GM21825 (cell line): ENCODE results near the gene NPAT.
"Not testable (repeated sequence)": the region's sequence is repeated elsewhere in the genome, so short reads cannot be mapped to it uniquely, and the experiment has no call there.

Experiments
- ATAC-seq: cut with Tn5 transposase; IDR thresholded peaks from one replicate; pipeline ENCODE4 v1.9.1; 2021; ENCODE audit warnings: mild to moderate bottlenecking, moderate library complexity; ENCODE audit not compliant: unreplicated experiment

The NPAT gene

GRCh38 chr11:108220721-108221336 is 1.6 kb downstream of the NPAT start:
- no peak for ATAC-seq

- ATAC-seq: no peak
These were observed 3.3 kb downstream of the NPAT start for GRCh38 chr11:108218912-108219783.

DNA sequence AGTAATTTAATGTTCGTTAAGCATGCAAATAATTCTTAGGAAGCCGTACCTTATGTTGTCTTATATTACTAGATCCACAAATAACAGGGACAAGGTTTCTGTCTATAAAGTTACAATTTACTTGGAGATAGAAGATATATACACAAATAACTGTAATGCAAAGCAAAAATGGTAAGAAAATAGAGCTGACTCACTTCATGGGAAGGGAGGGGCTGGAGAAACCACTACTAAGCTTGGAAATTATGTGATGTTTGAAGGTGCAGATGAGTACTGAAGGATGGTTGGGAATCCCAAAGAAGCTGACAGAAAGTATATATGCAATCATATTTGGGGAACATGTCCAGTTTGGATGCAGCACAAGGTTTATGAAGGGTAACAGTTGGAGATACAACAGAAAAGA is 4.0 kb downstream of the NPAT start:
- ATAC-seq: no peak

- ATAC-seq: no peak
These were observed 5.5 kb downstream of the NPAT start for GRCh38 chr11:108216988-108217387.

GRCh38 chr11:108213784-108214183 is 8.7 kb downstream of the NPAT start:
- no peak for ATAC-seq

DNA sequence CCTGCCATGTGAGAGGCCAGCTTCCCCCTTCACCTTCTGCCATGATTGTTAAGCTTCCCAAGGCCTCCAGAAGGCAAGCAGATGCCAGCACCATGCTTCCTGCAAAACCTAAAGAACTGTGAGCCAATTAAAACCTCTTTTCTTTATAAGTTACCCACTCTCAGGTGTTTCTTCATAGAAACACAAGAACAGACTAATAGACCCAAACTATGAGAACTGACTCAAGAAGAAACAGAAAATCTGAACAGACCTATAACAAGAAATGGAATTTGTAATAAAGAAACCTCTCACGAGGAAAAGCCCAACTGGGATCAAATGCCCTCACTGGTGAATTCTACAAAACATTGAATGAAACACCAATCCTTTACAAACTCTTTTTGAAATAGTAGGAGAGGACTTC is 12.0 kb downstream of the NPAT start:
- no peak for ATAC-seq

DNA sequence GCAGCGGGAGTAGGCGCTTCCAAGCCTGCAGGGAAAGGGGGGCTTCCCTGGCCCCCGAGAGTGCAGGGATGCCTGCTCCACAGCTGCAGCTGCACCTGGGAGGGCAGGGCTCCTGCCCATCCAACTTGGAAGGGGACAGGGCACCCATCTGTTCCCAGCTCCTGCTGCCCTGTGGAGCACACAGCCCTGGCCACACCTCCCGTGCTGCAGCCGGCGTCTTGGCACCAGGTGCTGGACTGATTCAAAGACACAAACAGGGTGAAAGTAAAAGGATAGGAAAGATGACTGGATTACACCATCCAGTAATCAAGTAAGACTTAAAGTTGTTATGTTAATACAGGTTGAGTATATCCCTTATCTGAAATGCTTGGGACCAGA is 14.8 kb downstream of the NPAT start:
- no peak for ATAC-seq

DNA sequence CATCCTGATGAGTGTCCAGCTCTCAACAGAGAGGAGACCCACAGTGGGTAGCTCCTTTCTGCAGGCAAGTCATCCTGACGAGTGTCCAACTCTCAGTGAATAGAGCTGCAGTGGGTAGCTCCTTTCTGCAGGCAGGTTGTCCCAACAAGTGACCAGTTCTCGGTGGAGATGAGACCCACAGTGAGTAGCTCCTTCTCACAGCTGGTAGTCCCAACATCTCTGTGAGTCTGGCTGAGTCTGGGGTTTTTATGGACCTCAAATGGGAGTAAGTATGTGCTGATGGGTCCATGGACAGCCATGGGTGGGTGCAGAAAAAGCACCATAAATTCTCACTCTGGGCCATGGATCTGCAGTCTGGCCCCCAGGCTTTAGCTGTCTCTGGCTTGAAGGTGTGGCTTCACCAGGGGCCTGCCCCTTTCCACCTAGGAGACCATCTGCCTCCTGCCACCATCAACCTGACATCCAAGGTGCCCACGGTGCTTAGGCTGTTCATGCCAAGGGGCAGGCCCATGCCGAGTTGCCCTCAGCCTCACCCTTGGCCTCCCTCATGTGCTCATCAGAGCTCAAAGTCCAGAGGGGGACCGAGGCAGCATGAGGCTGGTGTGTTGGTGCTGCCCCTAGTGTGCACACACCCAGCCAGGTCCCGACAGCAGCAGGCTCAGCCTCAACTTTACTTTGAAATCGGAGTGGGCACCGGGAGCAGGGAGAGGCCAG is 15.3 kb downstream of the NPAT start:
- no peak for ATAC-seq

GRCh38 chr11:108206171-108206570 is 16.3 kb downstream of the NPAT start:
- ATAC-seq: no peak

GRCh38 chr11:108204929-108205499 is 17.4 kb downstream of the NPAT start:
- ATAC-seq: no peak

DNA sequence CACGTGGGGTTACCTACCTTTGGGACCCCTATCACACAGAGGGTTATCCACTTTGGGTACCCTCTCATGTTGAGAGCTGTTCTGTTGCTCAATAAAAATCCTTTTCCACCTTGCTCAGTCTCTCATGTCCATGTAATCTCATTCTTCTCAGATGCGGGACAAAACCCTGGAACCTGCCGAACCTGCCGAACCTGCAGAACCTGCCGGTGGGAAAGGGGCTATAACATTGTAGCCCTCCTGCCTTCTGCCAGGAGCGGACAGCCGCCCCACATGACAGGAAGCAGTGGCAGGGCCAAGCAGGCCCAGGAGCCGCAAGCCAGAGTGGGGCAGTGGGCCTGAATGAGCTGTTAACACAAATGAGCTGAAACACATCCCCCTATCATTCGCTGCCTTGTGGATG is 18.1 kb downstream of the NPAT start:
- no peak for ATAC-seq

DNA sequence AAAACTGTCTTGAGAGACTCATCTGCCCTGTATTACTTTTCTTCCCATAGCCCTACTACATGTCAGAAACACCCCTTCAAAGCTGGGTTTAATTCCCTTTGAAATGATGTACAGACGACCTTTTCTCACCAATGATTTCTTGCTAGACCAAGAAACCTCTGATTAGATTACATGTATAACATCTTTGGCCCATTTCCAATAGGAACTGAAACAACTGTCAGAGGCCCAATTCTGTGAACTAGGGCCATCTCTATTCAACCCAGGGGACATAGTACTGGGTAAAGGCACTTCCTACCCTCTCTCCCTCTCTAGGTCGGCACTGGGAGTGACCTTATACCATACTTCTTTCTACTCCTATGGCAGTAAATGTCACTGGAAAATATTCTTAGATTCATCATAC is 19.4 kb downstream of the NPAT start:
- ATAC-seq: no peak

DNA sequence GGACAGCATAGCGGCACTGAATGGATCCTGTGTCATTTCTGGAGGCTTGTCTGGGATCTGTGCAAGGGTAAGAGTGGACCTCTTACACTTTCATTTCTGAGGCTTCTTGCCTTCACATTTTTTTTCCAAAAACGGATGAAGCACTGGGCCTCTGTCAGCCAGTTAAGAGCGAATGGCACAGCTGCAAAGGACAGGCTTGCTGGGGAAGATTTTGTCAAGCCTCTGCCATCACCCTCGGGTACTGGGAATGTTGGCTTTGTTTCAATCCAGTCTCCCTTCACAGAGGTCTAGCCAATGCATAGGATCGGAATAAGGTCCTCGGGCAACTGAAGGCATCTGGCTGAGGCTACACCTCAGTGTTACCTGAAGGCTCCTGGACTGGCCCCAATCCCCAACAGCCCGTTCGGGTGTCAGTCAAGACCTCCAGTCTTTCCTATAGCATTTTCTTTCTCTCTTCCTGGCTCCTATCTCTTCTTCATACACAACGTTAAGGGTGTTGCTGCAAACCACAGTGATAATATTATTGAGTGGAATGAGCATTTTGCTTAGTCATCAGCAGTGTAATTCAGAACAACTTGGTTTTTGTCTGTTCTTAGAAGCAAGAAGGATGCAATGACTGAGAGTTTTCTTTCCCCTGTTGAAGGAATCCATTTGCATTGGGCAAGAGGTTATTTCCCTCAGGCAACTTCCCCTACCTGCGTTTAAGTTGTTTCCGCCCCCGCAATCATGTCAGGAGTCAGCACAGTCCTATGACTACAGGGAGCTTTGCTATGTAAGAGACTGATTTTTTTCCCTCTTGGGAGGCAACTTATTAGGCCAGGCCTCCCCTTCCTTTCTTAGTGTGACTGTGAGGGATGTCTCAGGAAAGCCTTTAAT is 22.8 kb downstream of the NPAT start:
- ATAC-seq: peak; percentile 82

- ATAC-seq: no peak
These were observed 23.6 kb downstream of the NPAT start for GRCh38 chr11:108198833-108199232.

DNA sequence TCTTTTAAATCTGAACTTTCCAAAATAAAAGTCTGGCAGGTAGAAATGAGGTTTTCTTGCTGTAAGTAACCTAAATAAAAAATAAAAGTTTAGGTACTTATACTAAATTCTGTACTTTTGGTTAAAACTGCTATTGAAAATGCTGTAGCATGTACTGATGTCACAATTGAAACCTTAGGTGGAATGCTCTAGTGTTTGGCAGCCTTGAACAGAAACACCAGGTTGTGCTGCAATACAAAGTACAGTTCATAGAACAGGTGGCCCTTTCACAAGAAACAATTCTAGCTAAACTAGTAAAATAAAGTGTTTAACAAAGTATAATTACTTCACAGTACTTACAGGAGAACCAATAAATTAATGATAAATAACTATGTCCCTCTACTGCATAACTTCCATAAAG is 25.1 kb downstream of the NPAT start:
- ATAC-seq: peak; percentile 28

- no peak for ATAC-seq
These were observed 25.5 kb downstream of the NPAT start for GRCh38 chr11:108196901-108197300.

GRCh38 chr11:108193725-108194124 is 28.7 kb downstream of the NPAT start:
- no peak for ATAC-seq

DNA sequence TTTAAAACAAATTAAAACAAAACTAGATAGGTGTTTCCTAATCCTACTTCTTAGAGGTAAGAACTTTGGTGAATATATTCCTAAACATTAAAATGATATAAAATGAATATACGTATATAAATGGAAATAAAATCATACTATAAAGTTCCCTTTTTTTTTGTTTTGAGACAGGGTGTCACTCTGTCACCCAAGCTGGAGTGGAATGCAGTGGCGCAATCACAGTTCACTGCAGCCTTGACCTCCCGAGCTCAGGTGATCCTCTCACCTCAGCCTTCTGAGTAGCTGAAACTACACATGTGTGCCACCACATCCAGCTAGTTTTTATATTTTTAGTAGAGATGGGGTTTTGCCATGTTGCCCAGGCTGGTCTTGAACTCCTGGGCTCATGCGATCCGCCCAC is 44.9 kb downstream of the NPAT start:
- ATAC-seq: no peak

GRCh38 chr11:108170184-108170583 is 52.3 kb downstream of the NPAT start:
- no peak for ATAC-seq

DNA sequence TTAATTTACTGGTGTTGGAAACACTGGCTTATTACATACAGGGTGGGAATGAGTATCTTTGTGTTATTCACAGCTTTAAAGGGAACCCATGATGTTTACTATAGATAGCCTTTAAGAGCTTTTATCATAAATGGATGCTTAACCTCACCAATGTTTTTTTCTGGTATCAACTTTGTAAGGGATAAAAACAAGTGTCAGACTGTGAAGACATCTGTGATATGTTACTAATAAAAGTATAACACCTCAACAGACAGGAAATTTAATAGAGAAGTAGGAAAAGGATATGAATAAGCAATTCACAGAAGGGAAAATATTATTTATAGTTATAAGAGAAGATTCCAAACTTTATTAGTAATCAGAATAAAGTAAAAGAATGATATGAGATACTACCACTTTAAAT is 54.8 kb downstream of the NPAT start:
- no peak for ATAC-seq

- ATAC-seq: not testable (repeated sequence)
These were observed 59.6 kb downstream of the NPAT start for GRCh38 chr11:108162878-108163277.
